NCI-H524 treated with DMSO at 0.1 percent for 48 hours (cell line): ENCODE measurements around the gene PCCA.

ENCODE experiments used
- DNase-seq: peaks from one replicate; lab custom pipeline; 2025; lab: John Stamatoyannopoulos, UW

PCCA gene

GRCh38 chr13:100433475-100433874, 344.6 kb downstream of the PCCA start:
- DNase-seq = no peak

- no peak for DNase-seq
Observed at GRCh38 chr13:100434010-100434763, 345.3 kb downstream of the PCCA start.

DNA sequence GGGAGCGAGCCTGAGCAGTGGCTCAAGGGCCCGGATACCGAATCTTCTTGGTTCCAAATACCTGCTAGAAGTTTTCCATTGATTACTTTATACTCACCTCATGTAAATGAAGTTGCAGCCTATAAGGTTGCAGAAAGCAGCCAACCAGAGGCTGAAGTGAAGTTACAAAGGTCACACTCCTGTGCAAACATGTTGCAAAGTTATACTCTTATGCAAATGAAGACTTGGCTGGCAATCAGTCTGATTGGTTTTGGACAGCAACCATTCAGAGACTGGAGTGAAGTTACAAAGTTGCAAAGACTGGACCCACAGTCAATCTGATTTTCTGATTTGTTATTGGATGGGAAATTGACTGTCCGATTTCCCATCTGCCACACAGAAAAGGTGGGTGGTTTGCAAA, 347.2 kb downstream of the PCCA start:
- DNase-seq = no peak

DNA sequence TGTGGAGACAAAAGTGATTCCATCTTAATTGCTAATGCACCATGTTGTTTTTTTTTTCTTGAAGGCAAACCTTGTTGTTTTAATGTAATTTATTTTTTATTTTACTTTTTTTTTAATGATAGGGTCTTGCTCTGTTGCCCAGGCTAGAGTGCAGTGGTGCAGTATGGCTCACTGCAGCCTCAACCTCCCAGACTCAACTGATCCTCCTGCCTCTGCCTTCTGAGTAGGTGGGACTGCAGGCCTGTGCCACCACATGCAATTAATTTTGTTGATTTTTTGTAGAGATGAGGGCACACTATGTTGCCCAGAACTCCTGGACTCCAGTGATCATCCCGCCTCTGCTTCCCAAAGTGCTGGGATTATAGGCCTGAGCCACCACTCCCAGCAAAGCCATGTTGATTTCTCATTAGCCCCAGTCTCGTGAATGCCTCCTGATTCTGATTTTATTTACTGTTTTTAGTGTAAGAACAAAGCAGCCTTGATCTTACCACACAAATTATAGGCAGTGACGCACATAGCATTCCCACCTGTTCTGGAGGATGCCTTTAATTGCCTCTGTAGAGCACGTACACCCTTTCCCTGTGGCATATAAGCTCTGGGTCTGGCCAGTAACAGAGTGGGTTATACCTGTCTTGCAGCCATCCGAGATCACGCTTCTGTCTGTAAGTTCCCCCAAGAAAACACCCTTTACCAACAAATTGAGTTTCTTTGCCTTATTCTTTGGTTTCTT, 349.3 kb downstream of the PCCA start:
- no peak for DNase-seq

- DNase-seq = no peak
Observed at GRCh38 chr13:100439247-100439970, 350.5 kb downstream of the PCCA start.

- DNase-seq = no peak
Observed at GRCh38 chr13:100440751-100441425, 352.0 kb downstream of the PCCA start.

GRCh38 chr13:100442095-100442832, 353.4 kb downstream of the PCCA start:
- DNase-seq = no peak

DNA sequence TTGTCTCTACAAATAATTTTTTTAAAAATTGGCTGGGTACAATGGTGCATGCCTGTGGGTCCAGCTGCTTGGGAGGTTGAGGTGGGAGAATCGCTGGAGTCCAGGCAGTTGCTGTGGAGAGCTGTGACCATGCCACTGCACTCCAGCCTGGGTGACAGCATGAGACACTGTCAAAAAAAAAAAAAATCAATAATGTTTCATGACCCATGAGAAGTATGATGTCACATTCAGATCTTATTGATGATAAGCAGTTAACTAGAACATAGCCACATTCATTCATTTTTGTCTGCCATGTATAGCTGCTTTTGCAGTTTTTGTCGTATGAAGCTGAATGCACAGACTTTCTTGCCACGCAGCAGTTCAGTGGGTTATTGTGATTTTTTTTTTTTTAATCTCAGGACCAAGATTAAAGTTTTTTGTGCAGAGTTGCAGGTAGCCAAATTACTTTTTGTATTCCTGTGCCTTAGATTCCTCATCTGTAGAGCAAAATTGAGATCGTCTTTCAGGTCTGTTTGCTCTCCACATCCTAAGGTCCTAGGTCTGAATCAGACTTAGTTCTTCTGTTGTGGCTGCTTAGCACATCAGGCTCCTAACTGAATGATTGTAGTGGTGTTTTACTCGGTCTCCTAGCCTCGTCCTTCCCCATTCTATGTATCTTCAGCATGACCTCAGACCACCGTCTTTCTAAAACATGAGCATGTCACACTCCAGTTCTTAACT, 354.5 kb downstream of the PCCA start:
- DNase-seq = no peak

- DNase-seq = no peak
Observed at GRCh38 chr13:100443998-100444328, 355.1 kb downstream of the PCCA start.

DNA sequence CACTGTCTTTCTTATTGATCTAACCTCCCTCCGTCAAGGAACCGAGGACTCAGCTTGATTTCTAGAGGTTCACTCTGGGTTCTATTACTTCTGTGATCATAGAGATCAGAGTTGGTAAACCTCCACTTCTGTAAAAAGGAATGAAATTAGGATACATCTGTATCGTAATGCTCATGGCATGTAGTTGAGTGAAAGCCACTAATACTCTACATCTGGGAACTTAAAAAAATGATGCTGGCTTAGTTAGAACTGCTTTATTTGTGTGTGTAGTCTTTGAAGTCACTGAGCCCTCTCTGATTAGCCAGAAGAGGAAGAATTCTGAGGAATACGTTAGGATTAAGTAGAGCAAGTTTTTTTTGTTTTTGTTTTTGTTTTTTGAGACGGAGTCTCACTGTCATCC, 358.9 kb downstream of the PCCA start:
- DNase-seq = no peak

DNA sequence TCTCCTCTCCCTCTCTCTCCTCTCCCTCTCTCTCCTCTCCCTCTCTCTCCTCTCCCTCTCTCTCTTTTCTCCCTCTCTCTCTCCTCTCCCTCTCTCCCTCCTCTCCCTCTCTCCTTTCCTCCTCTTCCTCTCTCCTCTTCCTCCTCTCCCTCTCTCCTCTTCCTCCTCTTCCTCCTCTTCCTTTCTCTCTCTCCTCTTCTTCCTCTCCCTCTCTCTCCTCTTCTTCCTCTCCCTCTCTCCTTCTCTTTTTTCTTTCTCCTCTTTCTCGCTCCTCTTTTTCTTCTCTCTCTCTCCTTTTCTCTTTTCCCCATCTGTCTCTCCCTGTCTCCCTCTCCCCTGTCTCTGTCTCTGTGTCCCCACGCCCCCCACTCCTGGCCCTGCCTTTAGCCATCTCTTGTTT, 363.0 kb downstream of the PCCA start:
- DNase-seq = no peak

- DNase-seq = no peak
Observed at GRCh38 chr13:100454876-100455275, 366.0 kb downstream of the PCCA start.

- no peak for DNase-seq
Observed at GRCh38 chr13:100458673-100459072, 369.8 kb downstream of the PCCA start.

DNA sequence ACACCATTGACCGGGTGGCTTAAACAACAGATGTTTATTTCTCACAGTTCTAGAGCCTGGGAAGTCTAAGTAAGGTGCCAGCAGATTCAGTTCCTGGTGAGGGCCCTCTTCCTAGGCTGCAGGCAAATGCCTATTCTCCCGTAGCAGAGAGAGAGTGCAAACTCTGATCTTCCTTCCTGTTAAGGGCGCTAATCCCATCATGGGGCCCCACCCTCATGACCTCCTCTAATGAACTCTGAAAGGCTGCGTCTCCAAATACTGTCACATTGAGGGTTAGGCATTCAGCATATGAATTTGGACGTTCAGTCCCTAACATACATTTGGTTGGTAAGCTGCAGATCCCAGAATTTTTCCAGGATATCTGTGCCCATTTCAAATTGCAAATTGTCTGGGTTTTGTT, 370.9 kb downstream of the PCCA start:
- DNase-seq = no peak

DNA sequence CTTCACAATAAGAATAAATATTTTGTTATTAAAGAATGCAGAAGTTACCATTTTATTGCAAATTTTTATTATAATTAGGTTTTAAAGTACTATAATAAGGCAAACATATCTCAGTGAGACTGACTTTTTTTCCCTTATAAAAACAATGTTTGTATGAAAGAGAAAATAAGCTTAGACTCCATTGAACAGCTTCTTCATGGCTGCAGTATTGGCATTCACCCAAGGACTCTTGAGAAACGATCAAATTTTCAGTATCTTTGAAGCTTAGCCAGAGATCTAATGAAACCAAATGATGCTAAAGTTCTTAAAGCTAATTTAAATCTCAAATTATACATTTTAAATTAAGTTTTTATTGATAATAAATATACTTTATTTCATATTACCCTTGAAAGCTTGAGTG, 371.4 kb downstream of the PCCA start:
- no peak for DNase-seq

- DNase-seq = no peak
Observed at GRCh38 chr13:100460791-100461190, 371.9 kb downstream of the PCCA start.

DNA sequence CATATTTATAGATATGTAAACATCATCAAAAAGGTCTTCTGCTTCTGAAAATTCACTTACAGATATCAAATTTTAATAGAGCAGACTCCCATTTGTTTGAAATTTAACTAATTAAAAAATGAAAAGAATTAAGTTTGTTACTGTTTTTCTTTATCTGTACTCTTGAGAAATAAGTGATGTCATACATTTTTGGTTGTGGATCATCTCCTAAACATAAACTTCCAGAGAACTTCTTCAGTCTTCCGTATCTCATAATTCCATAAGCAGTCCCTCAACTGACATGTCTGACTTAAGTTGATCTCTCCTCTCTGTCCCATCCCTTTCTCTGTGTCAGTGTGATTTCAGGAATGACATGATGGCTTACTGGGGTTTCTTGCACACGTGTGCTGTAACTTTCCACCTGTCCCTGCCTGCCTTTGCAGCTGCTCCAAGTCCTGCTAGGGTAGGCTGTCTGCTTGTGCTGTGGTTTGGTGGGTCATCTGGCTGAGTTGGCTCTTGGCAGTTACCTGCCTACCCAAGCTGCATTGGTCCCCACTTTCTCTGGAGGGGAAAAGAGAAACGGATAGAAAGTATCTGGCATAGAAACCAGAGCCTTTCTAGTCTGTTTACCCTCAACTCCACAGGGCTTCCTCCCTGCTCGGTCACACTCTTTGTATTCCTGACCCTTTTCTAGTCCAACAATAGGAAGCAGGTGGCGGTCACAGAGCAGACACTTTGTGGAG, 372.6 kb downstream of the PCCA start:
- no peak for DNase-seq

GRCh38 chr13:100464006-100464405, 375.1 kb downstream of the PCCA start:
- DNase-seq = no peak

GRCh38 chr13:100465558-100465957, 376.7 kb downstream of the PCCA start:
- no peak for DNase-seq

DNA sequence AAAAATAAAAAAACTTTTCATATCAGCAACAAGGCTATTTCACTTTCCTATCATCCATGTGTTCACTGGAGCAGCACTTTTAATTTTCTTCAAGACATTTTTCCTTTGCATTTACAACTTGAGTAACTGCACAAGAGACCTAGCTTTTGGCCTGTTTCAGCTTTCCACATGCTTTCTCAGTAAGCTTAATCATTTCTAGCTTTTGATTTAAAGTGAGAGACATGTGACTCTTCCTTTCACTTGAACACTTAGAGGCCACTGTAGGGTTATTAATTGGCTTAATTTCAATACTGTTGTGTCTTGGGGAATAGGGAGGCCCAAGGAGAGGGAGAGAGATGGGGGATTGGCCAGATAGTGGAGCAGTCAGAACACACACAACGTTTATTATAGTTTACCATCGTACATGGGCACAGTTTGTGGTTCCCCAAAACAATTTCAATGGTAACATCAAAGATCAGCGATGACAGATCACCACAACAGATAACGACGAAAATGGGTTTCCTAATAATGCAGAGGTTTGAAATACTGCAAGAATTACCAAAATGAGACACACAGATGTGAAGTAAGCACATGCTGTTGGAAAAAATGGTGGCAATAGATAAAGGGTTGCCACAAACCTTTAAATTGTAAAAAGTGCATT, 382.1 kb downstream of the PCCA start:
- no peak for DNase-seq
